Epithelial cell of prostate (primary cell): ENCODE data around the gene CTSC.
"Not testable (repeated sequence)": the region's sequence is repeated elsewhere in the genome, so short reads cannot be mapped to it uniquely, and the experiment has no call there.

Experiments used
- DNase-seq: peaks from one replicate; pipeline ENCODE4 v3.0.0-alpha.2; 2011; ENCODE audit warnings: low read depth, low spot score
- H3K27ac ChIP-seq: fragments of 450-650 bp; 2 replicates; pipeline ENCODE4 v1.5.1; 2017; ENCODE audit warnings: mild to moderate bottlenecking

CTSC gene

DNA sequence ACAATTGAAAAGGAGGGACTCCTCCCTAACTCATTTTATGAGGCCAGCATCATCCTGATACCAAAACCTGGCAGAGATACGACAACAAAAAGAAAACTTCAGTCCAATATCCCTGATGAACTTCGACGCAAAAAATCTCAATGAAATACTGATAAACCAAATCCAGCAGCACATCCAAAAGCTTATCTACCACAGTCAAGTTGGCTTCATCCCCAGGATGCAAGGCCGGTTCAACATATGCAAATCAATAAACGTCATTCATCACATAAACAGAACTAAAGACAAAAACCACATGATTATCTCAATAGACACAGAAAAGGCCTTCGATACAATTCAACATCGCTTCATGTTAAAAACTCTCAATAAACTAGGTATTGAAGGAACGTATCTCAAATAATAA is 14.7 kb downstream of the CTSC start:
- not testable (repeated sequence) for H3K27ac ChIP-seq

GRCh38 chr11:88321412-88321811 is 16.1 kb downstream of the CTSC start:
- DNase-seq, H3K27ac ChIP-seq: not testable (repeated sequence)

More for the DNA sequence above, 14.7 kb downstream of the CTSC start:
- not testable (repeated sequence) for DNase-seq

GRCh38 chr11:88320149-88320559 is 17.4 kb downstream of the CTSC start:
- no peak overlapping the region for H3K27ac ChIP-seq
- DNase-seq = no peak

GRCh38 chr11:88318017-88318416 is 19.5 kb downstream of the CTSC start:
- H3K27ac ChIP-seq = no peak overlapping the region
- no peak for DNase-seq

DNA sequence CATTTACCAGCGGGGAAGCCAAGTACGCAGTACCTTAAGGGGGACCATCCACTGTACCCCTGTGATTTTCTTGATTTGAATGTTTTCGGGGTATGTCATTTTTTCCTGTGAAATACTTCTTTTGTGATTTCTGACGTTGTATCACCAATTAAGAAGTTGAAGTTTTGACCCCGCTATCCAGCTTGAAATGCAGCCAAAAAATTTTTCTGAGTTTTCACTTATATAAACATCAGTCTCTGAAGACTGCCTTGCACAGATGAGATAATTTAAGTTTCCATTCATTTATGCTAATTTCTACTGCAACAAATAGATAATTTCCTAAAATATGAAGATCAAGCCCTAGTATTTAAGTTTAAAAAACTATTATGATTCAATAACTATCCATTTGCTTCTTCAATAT is 20.0 kb downstream of the CTSC start:
- no peak overlapping the region for H3K27ac ChIP-seq
- no peak for DNase-seq

GRCh38 chr11:88315981-88316441 is 21.5 kb downstream of the CTSC start:
- no peak for DNase-seq
- H3K27ac ChIP-seq = no peak overlapping the region

- no peak for DNase-seq
- no peak overlapping the region for H3K27ac ChIP-seq
Observed at GRCh38 chr11:88315015-88315414, 22.5 kb downstream of the CTSC start.

DNA sequence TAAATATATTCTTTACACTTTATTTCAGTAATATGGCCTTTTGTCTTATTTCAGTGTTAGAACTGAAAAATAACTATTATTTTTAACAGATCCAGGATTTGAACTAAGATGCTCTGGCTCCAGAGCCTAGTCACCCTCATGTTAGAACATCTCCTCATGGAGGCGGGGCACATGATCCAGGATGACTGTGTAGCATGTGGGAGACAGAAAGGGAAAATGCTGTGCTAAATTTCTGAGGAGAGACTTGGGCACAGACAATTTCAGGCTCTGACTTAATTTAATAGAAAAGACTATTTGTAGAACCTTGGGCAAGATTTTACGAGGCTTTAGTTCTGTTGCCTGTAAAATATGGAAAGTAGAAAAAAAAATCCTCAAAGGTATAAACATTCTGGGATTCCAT is 24.1 kb downstream of the CTSC start:
- DNase-seq = no peak
- H3K27ac ChIP-seq = peak overlapping the region; percentile 1

DNA sequence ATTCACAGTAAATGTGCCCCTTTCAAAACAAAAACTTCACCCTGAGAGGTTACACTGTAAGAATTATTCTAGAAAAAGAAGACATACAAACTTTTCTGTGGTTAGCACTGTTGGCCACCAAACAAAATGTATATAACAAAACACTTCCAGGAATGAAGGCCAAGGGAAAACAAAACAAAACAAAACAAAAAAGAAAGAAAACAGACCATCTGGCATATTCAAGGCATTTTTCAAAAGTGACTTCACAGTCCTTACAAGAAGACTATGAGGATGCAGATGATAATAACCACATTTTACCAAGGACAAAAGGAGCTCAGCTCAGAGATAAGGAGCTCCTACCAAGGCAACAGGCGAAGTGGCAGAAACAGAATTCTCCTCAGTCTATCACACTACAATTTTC is 24.9 kb downstream of the CTSC start:
- no peak overlapping the region for H3K27ac ChIP-seq
- no peak for DNase-seq

- H3K27ac ChIP-seq = no peak overlapping the region
- no peak for DNase-seq
Observed at GRCh38 chr11:88310246-88310645, 27.3 kb downstream of the CTSC start.

GRCh38 chr11:88308576-88308975 is 29.0 kb downstream of the CTSC start:
- no peak overlapping the region for H3K27ac ChIP-seq
- no peak for DNase-seq

DNA sequence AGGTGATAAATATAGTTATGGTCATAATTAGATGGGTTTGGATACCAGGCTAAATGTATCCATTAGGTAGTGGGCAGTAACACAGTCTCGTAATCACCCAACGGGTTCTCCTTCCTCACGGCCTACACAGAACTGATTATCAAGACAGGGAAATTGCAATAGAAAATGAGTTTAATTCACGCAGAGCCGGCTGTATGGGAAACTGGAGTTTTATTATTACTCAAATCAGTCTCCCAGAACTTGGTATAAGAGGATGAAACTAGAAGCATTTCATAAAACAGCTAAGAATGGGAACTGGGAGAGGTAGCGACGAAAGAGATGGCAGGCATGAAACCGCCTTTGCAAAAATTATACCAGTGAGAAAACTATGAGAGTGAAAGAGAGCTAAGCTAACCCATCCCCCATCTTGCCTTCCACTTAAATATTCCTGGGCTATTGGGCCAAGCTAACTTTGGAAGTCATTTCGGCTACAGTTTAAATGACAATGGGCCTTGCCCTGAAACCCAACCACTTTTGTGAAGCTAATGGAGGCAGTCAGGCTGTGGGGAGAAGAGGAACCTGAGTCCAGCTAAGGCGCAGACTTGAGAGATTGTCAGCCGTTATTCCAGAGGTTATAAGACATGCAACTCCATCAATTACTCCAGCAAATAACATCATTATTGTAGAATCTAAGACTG is 29.6 kb downstream of the CTSC start:
- DNase-seq = no peak
- H3K27ac ChIP-seq = no peak overlapping the region

GRCh38 chr11:88306785-88307184 is 30.8 kb downstream of the CTSC start:
- DNase-seq = no peak
- no peak overlapping the region for H3K27ac ChIP-seq

- no peak for DNase-seq
- no peak overlapping the region for H3K27ac ChIP-seq
Observed at GRCh38 chr11:88305430-88305829, 32.1 kb downstream of the CTSC start.

GRCh38 chr11:88304352-88304751 is 33.2 kb downstream of the CTSC start:
- DNase-seq = no peak
- H3K27ac ChIP-seq = no peak overlapping the region

- no peak for DNase-seq
- no peak overlapping the region for H3K27ac ChIP-seq
Observed at GRCh38 chr11:88303037-88303436, 34.5 kb downstream of the CTSC start.

DNA sequence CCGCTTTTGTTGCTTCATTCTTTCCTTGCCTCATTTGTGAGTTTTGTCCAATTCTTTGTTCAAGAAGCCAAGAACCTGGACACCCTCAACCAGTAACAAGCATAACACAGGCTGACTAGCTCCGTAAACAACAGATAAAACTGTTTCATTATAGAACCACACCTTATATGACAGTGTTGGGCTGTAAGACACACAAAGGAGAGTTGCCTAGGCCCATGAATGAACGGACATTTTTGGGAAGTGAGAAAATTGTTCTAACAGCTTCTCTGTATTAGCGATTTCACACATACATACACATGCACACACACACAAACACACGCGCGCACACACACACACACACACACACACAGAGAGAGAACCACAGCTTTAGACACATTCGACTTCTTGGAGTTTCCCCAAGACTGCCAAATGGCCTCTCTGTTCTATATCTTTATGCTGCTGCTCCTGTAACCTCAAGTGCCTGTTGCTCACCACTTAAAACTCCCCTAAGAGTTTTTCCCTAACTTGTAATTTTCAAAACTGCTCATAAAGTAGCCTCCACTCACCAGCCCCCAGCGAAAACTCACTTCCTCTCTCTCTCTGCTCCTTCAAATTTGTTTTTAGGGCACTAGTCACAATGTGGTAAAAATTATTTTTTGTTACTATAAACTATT is 35.9 kb downstream of the CTSC start:
- DNase-seq = no peak
- H3K27ac ChIP-seq = no peak overlapping the region

DNA sequence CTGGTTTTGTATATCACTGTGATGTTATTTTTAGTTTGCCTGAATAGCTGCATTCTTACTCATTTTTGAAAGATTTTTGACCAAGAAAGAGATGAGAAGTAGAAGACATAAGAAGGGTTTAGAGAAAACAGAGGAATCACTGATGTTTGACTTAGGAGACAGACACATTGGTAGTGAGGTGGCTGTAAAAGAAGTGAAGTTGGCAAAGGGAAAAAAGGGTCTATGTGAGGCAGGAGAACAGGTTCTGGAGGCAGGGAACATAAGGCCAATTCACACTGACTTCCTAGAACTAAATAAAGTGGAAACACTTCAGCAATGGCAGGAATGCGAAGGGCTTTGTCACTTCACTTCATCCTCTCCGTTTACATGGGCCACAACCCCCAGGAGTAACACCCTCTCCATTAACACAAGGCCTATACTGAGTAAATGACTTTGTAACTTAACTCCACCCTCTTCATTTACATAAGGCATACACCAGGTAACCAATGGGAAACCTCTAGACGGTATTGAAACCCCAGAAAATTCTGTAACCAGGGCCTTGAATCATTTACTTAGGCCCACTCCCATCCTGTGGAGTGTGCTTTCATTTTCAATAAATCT is 36.5 kb downstream of the CTSC start:
- DNase-seq = no peak
- no peak overlapping the region for H3K27ac ChIP-seq

DNA sequence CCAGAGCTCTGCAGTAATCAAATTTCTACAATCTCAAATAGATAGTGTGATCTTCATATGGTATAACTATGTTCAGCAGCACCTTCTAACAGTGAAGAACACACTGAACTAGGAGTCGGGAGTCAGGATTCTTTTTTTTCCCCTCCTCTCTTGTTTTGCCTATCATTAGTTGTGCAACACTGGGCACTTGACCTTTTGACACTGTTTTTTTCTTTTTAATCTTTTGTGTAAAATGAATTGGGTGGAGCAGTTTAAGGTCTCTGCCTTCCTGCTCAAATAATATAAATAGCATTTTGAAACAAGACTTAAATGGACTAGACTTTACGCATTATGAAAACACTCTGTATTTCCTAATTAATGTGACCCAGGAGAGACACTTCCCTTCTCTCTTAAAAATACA is 39.7 kb downstream of the CTSC start:
- H3K27ac ChIP-seq = no peak overlapping the region
- no peak for DNase-seq

GRCh38 chr11:88297421-88297820 is 40.1 kb downstream of the CTSC start:
- DNase-seq = no peak
- no peak overlapping the region for H3K27ac ChIP-seq

- DNase-seq = no peak
- no peak overlapping the region for H3K27ac ChIP-seq
Observed at GRCh38 chr11:88295028-88295427, 42.5 kb downstream of the CTSC start.

- H3K27ac ChIP-seq = no peak overlapping the region
- DNase-seq = no peak
Observed at GRCh38 chr11:88293931-88294330, 43.6 kb downstream of the CTSC start.
